GM18502 (cell line): ENCODE measurements around the gene MZT2A.
"Not testable (repeated sequence)": the region's sequence is repeated elsewhere in the genome, so short reads cannot be mapped to it uniquely, and the experiment has no call there.

Experiments used
- ATAC-seq: cut with Tn5 transposase; IDR thresholded peaks from one replicate; pipeline ENCODE4 v1.9.1; 2021; ENCODE audit warnings: mild to moderate bottlenecking; ENCODE audit not compliant: unreplicated experiment, poor library complexity

MZT2A gene

DNA sequence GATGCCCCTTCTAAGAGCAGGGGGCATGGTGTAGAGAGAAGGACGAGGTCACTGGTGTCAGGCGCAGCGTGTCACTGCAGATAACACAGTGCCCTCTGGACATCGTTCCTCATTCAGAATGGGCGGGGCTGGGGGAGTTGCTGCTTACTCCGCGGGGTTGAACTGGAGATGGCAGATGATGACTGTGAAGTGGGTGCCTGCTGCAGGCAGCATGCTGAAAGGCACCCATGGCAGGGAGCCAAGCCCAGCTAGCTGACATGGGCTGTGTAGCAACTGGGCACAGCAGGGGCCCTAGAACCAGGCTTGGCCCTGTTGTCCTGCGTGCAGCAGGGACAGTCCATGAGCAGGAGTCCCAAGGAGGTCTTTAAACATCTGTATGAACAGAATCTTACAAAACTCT, 20.6 kb downstream of the MZT2A start:
- ATAC-seq = not testable (repeated sequence)

DNA sequence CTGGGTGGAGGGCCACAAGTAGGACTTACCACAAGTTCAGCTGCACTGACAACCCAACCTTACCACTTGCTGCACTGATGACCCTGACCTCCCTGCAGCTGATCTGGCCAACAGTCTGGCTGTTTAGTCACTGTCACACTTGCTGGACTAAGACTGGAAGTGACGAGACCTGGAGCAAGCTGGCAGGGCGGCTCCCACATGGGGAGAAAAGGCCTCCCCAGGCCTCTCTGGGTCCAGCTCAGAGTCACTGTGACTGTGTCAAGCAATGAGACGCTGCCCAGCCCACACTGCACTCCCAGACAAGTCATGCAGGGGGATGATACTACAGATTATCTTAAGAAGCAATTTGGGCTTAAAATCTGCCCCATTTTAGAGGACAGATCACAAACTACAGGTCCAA, 21.3 kb downstream of the MZT2A start:
- not testable (repeated sequence) for ATAC-seq

DNA sequence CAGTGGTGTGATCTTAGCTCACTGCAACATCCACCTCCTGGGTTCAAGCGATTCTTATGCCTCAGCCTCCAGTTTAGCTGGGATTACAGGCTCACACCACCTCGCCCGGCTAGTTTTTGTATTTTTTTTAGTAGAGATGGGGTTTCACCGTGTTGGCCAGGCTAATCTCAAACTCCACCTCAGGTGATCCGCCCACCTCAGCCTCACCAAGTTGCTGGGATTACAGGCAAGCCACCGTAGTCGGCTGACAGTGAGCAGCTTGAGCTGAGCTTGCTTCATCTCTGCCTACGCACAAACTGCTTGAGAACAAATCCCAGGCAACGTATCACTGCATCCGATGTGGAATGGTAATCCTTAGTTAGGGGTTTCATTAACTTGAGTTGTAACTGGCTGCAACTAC, 24.5 kb downstream of the MZT2A start:
- not testable (repeated sequence) for ATAC-seq

GRCh38 chr2:131454914-131455313, 37.3 kb downstream of the MZT2A start:
- ATAC-seq = not testable (repeated sequence)

- ATAC-seq = peak; percentile 98
Observed at GRCh38 chr2:131451265-131451949, 40.8 kb downstream of the MZT2A start.

GRCh38 chr2:131447981-131448380, 44.2 kb downstream of the MZT2A start:
- not testable (repeated sequence) for ATAC-seq

- ATAC-seq = no peak
Observed at GRCh38 chr2:131445896-131446295, 46.3 kb downstream of the MZT2A start.

- ATAC-seq = not testable (repeated sequence)
Observed at GRCh38 chr2:131445515-131445797, 46.7 kb downstream of the MZT2A start.

GRCh38 chr2:131444736-131445514, 47.3 kb downstream of the MZT2A start:
- ATAC-seq = not testable (repeated sequence)

GRCh38 chr2:131440742-131441468, 51.3 kb downstream of the MZT2A start:
- ATAC-seq = not testable (repeated sequence)
